Effector memory CD4-positive, alpha-beta T cell (primary cell): Measurements from ENCODE around the gene STMN3.

Experiments used
- DNase-seq, 3 donors: peaks; one replicate each; pipeline ENCODE4 v3.0.0-alpha.2; 2020
- H3K27ac ChIP-seq: 2 replicates; pipeline ENCODE4 v1.7.0; 2013; ENCODE audit warnings: mild to moderate bottlenecking, low read length, moderate library complexity; ENCODE audit not compliant: insufficient read depth, poor library complexity, severe bottlenecking
- H3K27me3 ChIP-seq: replicated peaks from 2 replicates; pipeline ENCODE4 v1.7.0; 2013; ENCODE audit warnings: mild to moderate bottlenecking, low read length; ENCODE audit not compliant: insufficient read depth, control insufficient read depth, poor library complexity, severe bottlenecking
- H3K36me3 ChIP-seq: 2 replicates; pipeline ENCODE4 v1.7.0; 2013; ENCODE audit warnings: mild to moderate bottlenecking, low read length, moderate library complexity; ENCODE audit not compliant: control insufficient read depth, insufficient read depth
- H3K4me1 ChIP-seq: 2 replicates; pipeline ENCODE4 v1.7.0; 2013; ENCODE audit warnings: low read length, mild to moderate bottlenecking; ENCODE audit not compliant: control insufficient read depth, insufficient read depth, poor library complexity, severe bottlenecking
- H3K4me3 ChIP-seq: 2 replicates; pipeline ENCODE4 v1.7.0; 2013; ENCODE audit warnings: low read length, low read depth, mild to moderate bottlenecking; ENCODE audit not compliant: insufficient read depth, poor library complexity, severe bottlenecking
- H3K9me3 ChIP-seq: 2 replicates; pipeline ENCODE4 v1.7.0; 2013; ENCODE audit warnings: mild to moderate bottlenecking, low read length, moderate library complexity; ENCODE audit not compliant: control insufficient read depth

The STMN3 gene

GRCh38 chr20:63596423-63596822 lies 56.8 kb downstream of the STMN3 start:
- Histone ChIP-seq H3K4me3 (no peak overlapping the region), H3K4me1 (no peaks in the 10 kb centered on the region), H3K27me3 (no peaks in the 10 kb centered on the region), H3K36me3 (peaks cover 48% of the 10 kb centered on the region), H3K27ac (no peak overlapping the region), H3K9me3 (no peaks in the 10 kb centered on the region)
- no peak for DNase-seq

- Histone ChIP-seq H3K4me1 (no peaks in the 10 kb centered on the region), H3K9me3 (no peaks in the 10 kb centered on the region), H3K27me3 (no peaks in the 10 kb centered on the region), H3K36me3 (peaks cover 55% of the 10 kb centered on the region), H3K27ac (no peak overlapping the region), H3K4me3 (no peak overlapping the region)
- no peak for DNase-seq
These were observed 57.7 kb downstream of the STMN3 start for GRCh38 chr20:63595416-63596127.

GRCh38 chr20:63594043-63594561 lies 59.1 kb downstream of the STMN3 start:
- no peaks in the 10 kb centered on the region for H3K4me1 ChIP-seq
- H3K27me3 ChIP-seq: no peaks in the 10 kb centered on the region
- no peak overlapping the region for H3K4me3 ChIP-seq
- no peak for DNase-seq
- no peak overlapping the region for H3K27ac ChIP-seq
- H3K9me3 ChIP-seq: no peaks in the 10 kb centered on the region
- H3K36me3 ChIP-seq: peaks cover 65% of the 10 kb centered on the region

GRCh38 chr20:63592661-63593060 lies 60.6 kb downstream of the STMN3 start:
- Histone ChIP-seq H3K36me3 (peaks cover 57% of the 10 kb centered on the region), H3K4me3 (no peak overlapping the region), H3K27ac (no peak overlapping the region), H3K9me3 (no peaks in the 10 kb centered on the region), H3K27me3 (no peaks in the 10 kb centered on the region), H3K4me1 (peaks cover 4% of the 10 kb centered on the region)
- DNase-seq: no peak

- H3K27me3 ChIP-seq: no peaks in the 10 kb centered on the region
- no peak overlapping the region for H3K4me3 ChIP-seq
- peaks cover 52% of the 10 kb centered on the region for H3K36me3 ChIP-seq
- DNase-seq: no peak
- peaks cover 4% of the 10 kb centered on the region for H3K4me1 ChIP-seq
- no peaks in the 10 kb centered on the region for H3K9me3 ChIP-seq
- no peak overlapping the region for H3K27ac ChIP-seq
These were observed 61.4 kb downstream of the STMN3 start for GRCh38 chr20:63591786-63592355.

GRCh38 chr20:63591147-63591533 lies 62.1 kb downstream of the STMN3 start:
- no peak overlapping the region for H3K27ac ChIP-seq
- H3K4me3 ChIP-seq: no peak overlapping the region
- no peak for DNase-seq
- no peaks in the 10 kb centered on the region for H3K27me3 ChIP-seq
- peaks cover 52% of the 10 kb centered on the region for H3K36me3 ChIP-seq
- no peaks in the 10 kb centered on the region for H3K9me3 ChIP-seq
- H3K4me1 ChIP-seq: peaks cover 4% of the 10 kb centered on the region

GRCh38 chr20:63590218-63591146 lies 62.7 kb downstream of the STMN3 start:
- Histone ChIP-seq H3K9me3 (no peaks in the 10 kb centered on the region), H3K27me3 (no peaks in the 10 kb centered on the region), H3K4me3 (no peak overlapping the region), H3K36me3 (peaks cover 47% of the 10 kb centered on the region), H3K4me1 (peaks cover 4% of the 10 kb centered on the region), H3K27ac (no peak overlapping the region)
- no peak for DNase-seq
